ENCODE measurements around the gene HABP2.

GRCh38 chr10:113555245-113555644, 2.4 kb downstream of the HABP2 start:
- TF ChIP-seq CTCF (IDR thresholded peaks at IDR 0.05; ENCODE audit: low read depth, low read length, missing input control), result no peak
- no peak for TF ChIP-seq JUND (IDR thresholded peaks at IDR 0.05)
- TF ChIP-seq ZBTB33 (IDR thresholded peaks at IDR 0.05), result no peak
- TF ChIP-seq GABPA (IDR thresholded peaks at IDR 0.05 in 1 of 2, conservative IDR thresholded peaks at IDR 0.05 in 1 of 2), result no peak
- no peak for TF ChIP-seq TAF1 (conservative IDR thresholded peaks at IDR 0.05)
- no peak for TF ChIP-seq EGR1 (IDR thresholded peaks at IDR 0.05; ENCODE audit: low read depth in 2 of 2)
